SJSA1 (cell line): ENCODE results near the gene PEPD. TPM values are rescaled to one million over a fixed set of nuclear protein-coding genes. Genes with fewer than 3 reads are reported as not detected.

Source experiments
- DNase-seq, 2 experiments: peaks; one replicate each; pipeline ENCODE4 v3.0.0-alpha.2; 2015 to 2020; ENCODE audit warnings: low spot score in 2 of 2, low read depth in 1 of 2
- H3K27ac ChIP-seq: fragments of 250-450 bp; sonication (Bioruptor Pico); 2 replicates; pipeline ENCODE4 v1.5.1; 2020; ENCODE audit warnings: mild to moderate bottlenecking, moderate library complexity
- H3K27me3 ChIP-seq: fragments of 250-450 bp; sonication (Bioruptor Pico); replicated peaks from 2 replicates; pipeline ENCODE4 v1.5.1; 2020; ENCODE audit warnings: mild to moderate bottlenecking, moderate library complexity
- H3K36me3 ChIP-seq: fragments of 250-450 bp; sonication (Bioruptor Pico); 2 replicates; pipeline ENCODE4 v1.5.1; 2020; ENCODE audit warnings: mild to moderate bottlenecking
- H3K4me1 ChIP-seq: fragments of 250-450 bp; sonication (Bioruptor Pico); replicated peaks from 2 replicates; pipeline ENCODE4 v1.6.1; 2021; ENCODE audit warnings: mild to moderate bottlenecking
- H3K4me3 ChIP-seq: fragments of 250-450 bp; sonication (Bioruptor Pico); 2 replicates; pipeline ENCODE4 v1.5.1; 2020; ENCODE audit warnings: mild to moderate bottlenecking
- H3K9me3 ChIP-seq: fragments of 250-450 bp; sonication (Bioruptor Pico); replicated peaks from 2 replicates; pipeline ENCODE4 v1.5.1; 2020; ENCODE audit warnings: mild to moderate bottlenecking
- total RNA-seq: library from RNA; depleted of rRNA; stranded (reverse); fragments of >200 nt; shearing (Covaris generic); gene quantifications from 2 replicates; pipeline ENCODE4 v1.2.3, GENCODE V29; 2014

Gene PEPD
- total RNA-seq, 1 experiment from 2014 or later: 137 TPM

DNA sequence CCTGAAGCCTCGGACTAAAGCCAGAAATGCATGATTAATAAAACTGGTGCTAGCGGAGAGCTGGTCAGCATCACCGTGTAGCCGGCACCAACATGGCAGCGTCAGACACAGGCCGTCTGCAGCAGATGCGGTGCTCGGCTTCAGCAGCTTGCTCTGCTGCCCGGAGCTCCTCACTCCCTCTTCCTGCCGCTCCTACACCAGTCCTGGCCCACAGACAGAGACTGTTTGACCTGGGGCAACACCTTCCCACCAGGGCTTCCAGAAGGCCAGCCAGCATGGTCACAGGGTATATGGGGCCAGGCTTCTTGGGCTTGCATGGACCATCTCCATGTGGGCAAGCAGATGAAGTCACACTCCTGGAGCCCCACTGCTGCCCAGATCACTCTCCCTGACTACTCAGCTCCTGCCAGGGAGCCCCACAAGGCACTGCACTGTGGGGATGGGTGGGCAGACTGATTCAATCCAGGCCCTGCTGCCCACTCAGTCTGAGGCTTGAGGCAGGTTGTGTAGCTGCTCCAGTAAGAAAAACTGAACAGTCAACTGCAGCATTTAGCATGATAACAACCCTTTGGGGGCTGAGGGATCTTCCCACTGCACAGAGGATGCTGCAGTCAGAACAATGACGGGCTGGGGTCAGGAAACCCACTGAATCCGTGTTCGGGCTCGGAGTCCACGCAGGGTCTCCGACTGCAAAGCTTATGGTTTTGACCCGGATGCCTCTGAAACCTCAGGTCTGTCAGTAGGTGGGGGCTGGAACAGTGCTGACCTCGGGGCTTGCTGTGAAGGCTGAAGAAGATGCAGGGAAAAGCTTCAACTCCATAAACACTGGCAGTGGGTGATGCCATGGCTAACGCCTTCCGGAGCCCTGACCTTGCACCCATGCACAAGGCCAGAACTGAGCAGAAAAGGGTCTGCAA lies 102.5 kb downstream of the PEPD start:
- Histone ChIP-seq H3K9me3 (no peaks in the 10 kb centered on the region), H3K4me1 (peaks cover 7% of the 10 kb centered on the region; the same call in 1 of the 2 replicates), H3K27me3 (no peaks in the 10 kb centered on the region), H3K27ac (no peak overlapping the region), H3K4me3 (no peak overlapping the region), H3K36me3 (peaks cover 5% of the 10 kb centered on the region; the same call in 1 of the 2 replicates)
- no peak for DNase-seq

DNA sequence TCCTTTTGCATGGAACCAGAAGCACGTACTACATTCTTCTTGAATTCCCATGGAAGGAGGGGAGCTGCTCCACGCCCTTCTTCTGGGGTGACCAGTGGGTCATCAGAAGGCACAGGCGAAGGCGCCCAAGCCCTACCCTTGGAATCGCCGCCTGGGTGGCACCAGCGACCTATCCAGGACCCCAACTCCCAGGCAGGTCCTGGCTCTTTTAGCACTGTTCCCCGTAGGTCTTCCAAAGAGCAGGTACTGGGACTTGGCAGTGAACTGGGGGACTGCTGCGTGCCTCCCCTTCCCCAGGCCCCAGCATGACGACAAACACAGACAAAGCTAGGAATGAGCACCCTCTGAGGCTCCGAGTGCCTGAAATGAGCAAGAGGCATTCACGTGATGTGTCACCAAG lies 103.1 kb downstream of the PEPD start:
- no peak overlapping the region for H3K27ac ChIP-seq
- no peaks in the 10 kb centered on the region for H3K9me3 ChIP-seq
- no peak overlapping the region for H3K4me3 ChIP-seq
- H3K27me3 ChIP-seq: no peaks in the 10 kb centered on the region
- peaks cover 5% of the 10 kb centered on the region; the same call in 1 of the 2 replicates for H3K36me3 ChIP-seq
- H3K4me1 ChIP-seq: peaks cover 7% of the 10 kb centered on the region; the same call in 1 of the 2 replicates
- DNase-seq: no peak

DNA sequence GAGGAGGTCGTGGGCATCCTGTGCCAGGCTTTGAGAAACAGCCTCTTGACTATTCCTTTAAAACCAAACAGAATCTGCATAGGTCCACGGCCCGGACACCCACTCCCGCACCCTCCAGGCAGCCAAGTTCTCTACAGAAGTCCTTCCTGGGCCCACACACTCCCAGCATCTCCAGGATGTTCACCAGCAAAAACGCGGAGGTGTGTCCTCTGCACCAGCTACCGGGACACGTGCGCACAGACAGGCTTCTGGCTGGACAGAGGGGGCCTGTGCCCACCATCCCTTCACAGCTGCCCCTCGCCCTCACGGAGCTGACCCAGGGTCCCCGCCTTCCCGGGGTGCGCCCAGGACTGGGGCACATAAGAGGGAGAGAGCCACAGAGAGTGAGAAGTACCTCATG lies 103.8 kb downstream of the PEPD start:
- H3K4me1 ChIP-seq: peaks cover 7% of the 10 kb centered on the region; the same call in 1 of the 2 replicates
- H3K27me3 ChIP-seq: no peaks in the 10 kb centered on the region
- H3K4me3 ChIP-seq: no peak overlapping the region
- no peak overlapping the region for H3K27ac ChIP-seq
- DNase-seq: no peak
- no peaks in the 10 kb centered on the region for H3K9me3 ChIP-seq
- peaks cover 5% of the 10 kb centered on the region; the same call in 1 of the 2 replicates for H3K36me3 ChIP-seq

DNA sequence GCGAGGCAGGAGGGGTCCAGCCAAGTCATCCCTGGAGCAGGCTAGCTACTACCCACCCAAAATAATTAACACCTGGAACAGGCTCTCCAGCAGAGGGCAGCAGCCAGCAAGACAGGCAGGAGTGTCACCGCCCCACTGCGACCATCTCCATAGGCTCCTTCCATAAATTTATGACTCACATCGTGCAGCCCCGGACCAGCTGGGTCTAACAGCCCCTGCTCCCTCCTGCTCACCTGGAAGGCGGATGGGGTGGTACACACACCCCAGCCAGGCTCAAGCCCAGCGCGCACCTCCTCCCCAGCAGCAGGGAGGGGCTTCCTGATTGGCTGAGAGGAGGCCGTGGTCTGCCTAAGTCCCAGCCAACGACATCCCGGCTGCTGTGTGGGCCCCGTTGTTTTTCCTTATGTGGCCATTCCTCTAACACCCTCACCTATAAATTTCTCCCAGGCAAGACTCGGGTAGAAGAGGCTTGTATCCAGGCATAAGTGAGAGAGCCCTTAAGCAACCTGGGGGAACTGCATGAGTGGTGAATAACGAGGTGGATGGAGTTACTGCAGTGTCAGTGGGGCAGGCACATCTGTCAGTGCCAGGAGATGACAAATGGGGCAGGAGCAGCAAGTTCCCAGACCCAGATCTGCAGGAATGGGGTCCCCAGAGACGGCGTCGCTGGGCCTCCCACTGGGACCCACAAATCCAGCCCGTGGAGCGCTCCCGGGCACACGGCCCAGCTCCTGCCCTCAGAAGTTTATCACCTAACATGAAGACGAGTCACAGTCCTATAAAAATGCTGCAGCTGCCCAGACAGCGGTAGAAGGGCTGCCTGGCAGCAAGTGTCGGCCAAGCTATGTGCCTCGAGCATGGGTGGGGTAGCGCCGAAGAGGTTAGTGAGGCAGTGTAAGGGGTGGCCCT lies 105.0 kb downstream of the PEPD start:
- Histone ChIP-seq H3K36me3 (peaks cover 10% of the 10 kb centered on the region; the same call in 1 of the 2 replicates), H3K4me1 (peaks cover 7% of the 10 kb centered on the region; the same call in 1 of the 2 replicates), H3K9me3 (no peaks in the 10 kb centered on the region), H3K4me3 (no peak overlapping the region), H3K27me3 (no peaks in the 10 kb centered on the region), H3K27ac (no peak overlapping the region)
- DNase-seq: peak; percentile 49 to 76

DNA sequence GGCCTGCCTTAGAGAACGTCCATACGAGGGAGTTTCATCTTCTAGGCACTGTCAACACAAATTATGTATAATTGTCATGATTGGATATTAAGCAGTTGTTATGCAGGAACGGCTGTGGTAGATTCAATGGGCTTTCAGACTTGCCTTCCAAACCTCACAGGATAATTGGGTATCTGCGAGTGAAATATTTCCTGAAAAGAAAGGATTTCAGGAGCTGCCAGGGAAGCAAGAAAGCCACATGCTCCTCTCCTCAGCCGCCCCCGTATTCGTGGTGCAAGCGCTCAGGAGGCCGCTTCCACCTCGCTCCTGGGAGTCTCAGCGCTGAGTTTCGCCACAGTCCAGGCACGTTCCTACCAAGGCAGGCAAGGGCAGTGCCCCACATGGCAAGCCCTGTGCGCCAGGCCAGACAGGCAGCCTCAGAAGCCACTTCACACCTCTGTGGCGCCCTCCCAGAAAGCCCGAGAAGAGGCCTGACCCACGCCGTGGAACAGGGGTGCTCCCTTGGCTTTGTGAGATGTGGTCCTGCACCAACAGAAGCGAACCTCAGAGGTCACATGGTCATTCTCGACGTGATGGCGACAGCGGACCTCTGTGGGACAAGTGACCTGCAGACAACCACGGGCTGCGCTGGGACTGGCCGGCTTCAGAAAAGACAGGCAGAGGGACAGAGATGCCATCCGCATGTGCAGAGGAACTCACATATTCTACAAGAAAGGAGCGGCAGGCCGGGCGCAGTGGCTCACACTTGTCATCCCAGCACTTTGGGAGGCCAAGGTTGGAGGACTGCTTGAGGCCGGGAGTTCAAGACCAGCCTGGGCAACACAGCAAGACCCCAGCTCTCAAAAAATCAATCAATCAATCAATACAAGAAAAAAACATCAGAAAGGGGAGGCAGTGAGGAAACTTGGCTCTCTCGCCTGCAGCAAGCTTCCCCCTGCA lies 106.7 kb downstream of the PEPD start:
- peaks cover 24% of the 10 kb centered on the region; the same call in 1 of the 2 replicates for H3K36me3 ChIP-seq
- H3K4me3 ChIP-seq: no peak overlapping the region
- no peak for DNase-seq
- H3K27ac ChIP-seq: no peak overlapping the region
- no peaks in the 10 kb centered on the region for H3K9me3 ChIP-seq
- H3K27me3 ChIP-seq: no peaks in the 10 kb centered on the region
- H3K4me1 ChIP-seq: peaks cover 7% of the 10 kb centered on the region; the same call in 1 of the 2 replicates

DNA sequence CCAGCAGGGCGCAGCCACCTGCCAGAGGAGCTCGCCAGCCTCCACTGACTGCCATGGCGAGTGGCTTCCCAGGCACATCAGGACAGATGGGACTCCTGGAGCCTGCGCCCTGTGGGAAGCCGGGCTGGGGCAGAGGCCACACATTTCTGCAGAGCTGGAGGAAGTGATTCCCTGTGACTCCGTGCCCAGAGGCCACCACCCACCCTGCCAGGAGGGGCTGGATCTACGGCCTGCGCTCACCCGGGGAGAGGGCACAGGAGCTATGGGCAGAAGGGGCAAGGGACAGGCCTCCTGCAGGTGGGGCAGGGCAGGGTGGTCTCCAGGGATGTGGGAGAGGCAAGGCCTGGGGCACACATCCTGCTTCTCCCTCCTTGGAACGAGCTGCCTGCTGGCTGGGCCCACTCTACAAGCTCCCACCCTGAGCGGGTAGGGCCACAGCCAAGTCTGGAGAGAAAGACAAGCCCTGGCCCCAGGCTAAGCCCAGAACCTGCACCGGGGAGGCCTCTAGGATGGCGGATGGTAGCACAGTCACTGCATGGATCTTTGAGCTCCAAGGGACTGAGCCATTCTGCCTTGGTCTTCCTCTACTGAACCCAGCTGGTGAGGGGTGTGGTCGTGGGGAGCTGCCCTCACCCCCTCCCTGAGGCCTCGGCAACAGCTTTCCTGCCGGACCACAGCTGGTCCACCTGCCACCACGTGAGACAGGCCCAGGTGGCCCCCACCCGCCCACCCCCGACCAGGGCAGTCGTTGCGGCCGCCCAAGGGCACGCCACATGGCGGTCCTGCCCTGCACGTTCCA lies 107.5 kb downstream of the PEPD start:
- no peak for DNase-seq
- Histone ChIP-seq H3K4me1 (peaks cover 7% of the 10 kb centered on the region; the same call in 1 of the 2 replicates), H3K9me3 (no peaks in the 10 kb centered on the region), H3K36me3 (peaks cover 19% of the 10 kb centered on the region; the same call in 1 of the 2 replicates), H3K4me3 (no peak overlapping the region), H3K27me3 (no peaks in the 10 kb centered on the region), H3K27ac (no peak overlapping the region)

DNA sequence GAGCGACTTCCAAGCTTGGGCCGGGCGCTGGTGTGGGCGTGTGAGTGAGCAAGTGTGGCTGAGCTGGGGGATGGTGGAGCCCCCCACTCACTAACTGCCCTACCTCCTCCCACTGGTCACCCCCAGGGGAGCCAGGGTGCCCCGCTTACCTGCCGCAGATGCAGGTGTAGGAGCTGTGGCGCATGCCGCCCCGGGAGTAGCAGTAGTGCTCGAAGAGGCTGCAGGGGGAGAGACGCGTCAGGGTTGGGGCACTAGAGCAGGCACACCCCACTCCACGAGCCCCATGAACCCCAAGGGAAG lies 108.2 kb downstream of the PEPD start:
- Histone ChIP-seq H3K4me3 (no peak overlapping the region), H3K27me3 (no peaks in the 10 kb centered on the region), H3K9me3 (no peaks in the 10 kb centered on the region), H3K27ac (no peak overlapping the region), H3K36me3 (peaks cover 19% of the 10 kb centered on the region; the same call in 1 of the 2 replicates), H3K4me1 (peaks cover 7% of the 10 kb centered on the region; the same call in 1 of the 2 replicates)
- no peak for DNase-seq

DNA sequence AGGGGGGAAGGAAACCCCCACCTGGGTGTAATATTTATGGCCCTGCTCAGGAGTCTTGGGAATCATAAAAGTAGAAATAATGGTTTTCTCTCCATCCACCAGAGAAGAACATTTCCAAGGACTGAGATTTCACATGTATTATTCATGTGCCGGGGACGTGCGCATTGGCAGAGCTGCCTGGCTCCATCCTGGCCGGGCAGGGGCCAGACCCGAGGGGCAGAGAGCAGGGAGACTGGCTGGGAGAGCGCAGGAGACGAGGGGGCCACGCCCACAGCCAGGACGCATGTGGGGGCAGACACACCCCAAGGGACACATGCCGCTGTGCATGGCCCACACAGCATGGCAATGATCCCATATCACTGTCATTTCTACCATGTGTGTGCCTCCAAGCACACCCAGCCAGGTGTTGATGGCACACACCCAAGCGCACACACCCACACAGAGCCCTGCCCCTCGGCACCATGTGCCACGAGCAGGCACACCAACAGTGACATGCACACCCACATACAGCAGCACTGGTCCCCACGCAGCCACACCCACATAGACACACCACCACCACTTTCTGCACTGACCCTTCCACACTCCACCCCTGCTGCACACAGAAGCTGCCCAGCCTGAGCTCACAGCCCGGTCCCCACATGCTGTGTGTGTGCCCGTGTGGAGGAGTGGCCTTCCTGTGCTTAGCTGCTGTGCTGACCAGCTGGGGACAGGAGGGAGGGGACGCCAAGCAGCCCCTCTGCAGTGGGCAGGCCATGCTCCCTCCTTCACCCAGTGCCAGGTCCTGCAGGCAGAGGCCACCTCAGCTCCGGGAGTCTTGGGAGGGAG lies 108.8 kb downstream of the PEPD start:
- H3K27ac ChIP-seq: no peak overlapping the region
- no peak overlapping the region for H3K4me3 ChIP-seq
- DNase-seq: no peak
- no peaks in the 10 kb centered on the region for H3K9me3 ChIP-seq
- peaks cover 19% of the 10 kb centered on the region; the same call in 1 of the 2 replicates for H3K36me3 ChIP-seq
- no peaks in the 10 kb centered on the region for H3K27me3 ChIP-seq
- H3K4me1 ChIP-seq: peaks cover 7% of the 10 kb centered on the region; the same call in 1 of the 2 replicates

DNA sequence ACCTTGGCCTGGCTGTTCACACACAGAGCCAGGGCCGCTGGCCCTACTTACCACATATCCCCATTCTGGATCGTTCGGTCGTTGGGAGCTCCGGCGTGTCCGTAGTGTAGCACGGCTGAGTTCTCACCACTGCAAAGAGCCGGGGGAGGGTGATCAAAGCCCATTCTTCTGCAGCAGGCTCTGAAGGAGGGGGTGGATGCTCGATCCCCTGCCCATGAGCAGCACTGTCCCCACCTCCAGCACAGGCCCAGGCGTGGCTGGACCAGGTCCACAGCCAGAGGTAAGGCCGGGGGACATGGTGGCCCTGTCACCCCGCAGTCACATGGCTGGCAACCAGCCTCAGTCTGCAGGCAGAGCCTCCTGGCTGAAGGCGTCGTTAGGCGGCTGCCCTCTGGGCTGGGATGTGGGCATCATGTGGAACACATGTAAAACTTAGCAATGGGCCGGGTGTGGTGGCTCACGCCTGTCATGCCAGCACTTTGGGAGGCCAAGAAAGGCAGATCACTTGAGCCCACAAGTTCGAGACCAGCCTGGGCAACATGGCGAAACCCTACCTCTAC lies 109.9 kb downstream of the PEPD start:
- H3K4me1 ChIP-seq: peaks cover 9% of the 10 kb centered on the region; the same call in 1 of the 2 replicates
- no peaks in the 10 kb centered on the region for H3K27me3 ChIP-seq
- no peak for DNase-seq
- peaks cover 22% of the 10 kb centered on the region for H3K36me3 ChIP-seq
- no peak overlapping the region for H3K27ac ChIP-seq
- no peak overlapping the region for H3K4me3 ChIP-seq
- H3K9me3 ChIP-seq: no peaks in the 10 kb centered on the region

DNA sequence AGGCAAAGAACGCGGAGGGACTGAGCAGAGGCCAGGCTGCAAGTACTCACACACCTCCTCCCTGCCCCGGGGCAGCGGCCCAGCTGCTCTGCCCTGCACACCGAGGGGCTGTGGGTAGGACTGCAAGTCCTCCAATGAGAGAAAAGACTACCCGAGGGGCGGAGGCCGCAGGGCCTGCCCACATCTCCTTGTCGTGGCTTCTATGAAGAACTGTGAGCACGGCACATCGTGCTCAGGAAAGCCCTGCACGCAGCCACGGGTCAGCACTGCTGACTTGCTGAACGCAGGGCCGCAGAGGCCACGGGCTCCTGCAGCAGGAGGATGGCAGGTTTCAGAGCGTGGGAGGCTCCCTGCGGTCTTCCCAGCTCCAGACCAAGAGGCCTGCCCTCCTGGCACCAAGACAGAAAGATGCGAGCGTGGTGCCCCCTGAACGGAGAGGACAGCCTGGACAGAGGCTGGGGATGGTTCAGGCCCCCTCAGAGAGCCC lies 110.6 kb downstream of the PEPD start:
- no peak overlapping the region for H3K27ac ChIP-seq
- DNase-seq: no peak
- H3K9me3 ChIP-seq: no peaks in the 10 kb centered on the region
- H3K4me1 ChIP-seq: peaks cover 6% of the 10 kb centered on the region; the same call in 1 of the 2 replicates
- no peak overlapping the region for H3K4me3 ChIP-seq
- H3K27me3 ChIP-seq: no peaks in the 10 kb centered on the region
- H3K36me3 ChIP-seq: peaks cover 30% of the 10 kb centered on the region

DNA sequence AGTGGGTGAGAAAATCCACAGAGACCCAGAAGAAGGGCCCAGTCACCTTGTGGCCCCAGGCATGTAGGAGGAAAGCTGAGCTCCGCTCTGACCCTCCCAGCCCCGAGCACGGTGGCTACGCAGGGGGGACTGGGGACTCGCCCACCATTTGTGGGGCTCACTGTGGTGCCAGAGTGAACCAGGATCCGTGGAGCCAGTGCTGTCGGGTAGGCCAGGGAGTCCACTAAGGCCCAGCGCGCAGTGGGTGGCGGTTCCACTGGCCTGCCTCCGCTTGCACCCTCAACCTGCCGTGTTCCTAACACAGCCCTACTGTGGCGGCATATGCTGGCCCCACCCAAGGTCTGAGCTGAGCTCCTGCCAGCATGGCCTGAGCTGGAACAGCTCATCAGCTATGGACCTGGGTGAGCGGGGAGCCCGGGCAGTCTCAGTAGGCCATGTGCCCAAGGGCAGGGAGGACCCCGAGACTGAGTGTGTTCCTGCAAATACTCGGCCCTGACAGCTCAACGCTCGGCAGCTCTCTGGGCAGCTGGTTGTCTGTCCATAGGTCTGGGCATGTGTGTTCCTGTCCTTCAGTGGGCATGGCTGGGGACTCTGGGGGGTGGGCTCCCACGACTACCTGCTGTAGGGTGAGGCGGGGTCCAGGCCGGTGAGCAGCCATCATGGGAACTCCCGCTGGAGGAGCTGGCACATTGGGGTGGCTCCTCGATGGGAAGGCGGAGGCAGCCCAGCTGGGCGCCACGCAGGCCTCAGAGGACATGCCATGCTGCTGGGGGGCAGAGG lies 111.5 kb downstream of the PEPD start:
- Histone ChIP-seq H3K27ac (no peak overlapping the region), H3K27me3 (no peaks in the 10 kb centered on the region), H3K4me3 (no peak overlapping the region), H3K9me3 (no peaks in the 10 kb centered on the region), H3K4me1 (peaks cover 4% of the 10 kb centered on the region; the same call in 1 of the 2 replicates), H3K36me3 (peaks cover 33% of the 10 kb centered on the region)
- no peak for DNase-seq
